ENCODE data around the gene FA2H. TPM values are rescaled to one million over a fixed set of nuclear protein-coding genes. Genes with fewer than 3 reads are reported as not detected.

The FA2H gene
- total and polyA plus RNA-seq, 2 of the 13 experiments (the other 11 are each of a cell fraction or from before 2014, with no cell fraction given) = 0.20 TPM; not detected in 1

DNA sequence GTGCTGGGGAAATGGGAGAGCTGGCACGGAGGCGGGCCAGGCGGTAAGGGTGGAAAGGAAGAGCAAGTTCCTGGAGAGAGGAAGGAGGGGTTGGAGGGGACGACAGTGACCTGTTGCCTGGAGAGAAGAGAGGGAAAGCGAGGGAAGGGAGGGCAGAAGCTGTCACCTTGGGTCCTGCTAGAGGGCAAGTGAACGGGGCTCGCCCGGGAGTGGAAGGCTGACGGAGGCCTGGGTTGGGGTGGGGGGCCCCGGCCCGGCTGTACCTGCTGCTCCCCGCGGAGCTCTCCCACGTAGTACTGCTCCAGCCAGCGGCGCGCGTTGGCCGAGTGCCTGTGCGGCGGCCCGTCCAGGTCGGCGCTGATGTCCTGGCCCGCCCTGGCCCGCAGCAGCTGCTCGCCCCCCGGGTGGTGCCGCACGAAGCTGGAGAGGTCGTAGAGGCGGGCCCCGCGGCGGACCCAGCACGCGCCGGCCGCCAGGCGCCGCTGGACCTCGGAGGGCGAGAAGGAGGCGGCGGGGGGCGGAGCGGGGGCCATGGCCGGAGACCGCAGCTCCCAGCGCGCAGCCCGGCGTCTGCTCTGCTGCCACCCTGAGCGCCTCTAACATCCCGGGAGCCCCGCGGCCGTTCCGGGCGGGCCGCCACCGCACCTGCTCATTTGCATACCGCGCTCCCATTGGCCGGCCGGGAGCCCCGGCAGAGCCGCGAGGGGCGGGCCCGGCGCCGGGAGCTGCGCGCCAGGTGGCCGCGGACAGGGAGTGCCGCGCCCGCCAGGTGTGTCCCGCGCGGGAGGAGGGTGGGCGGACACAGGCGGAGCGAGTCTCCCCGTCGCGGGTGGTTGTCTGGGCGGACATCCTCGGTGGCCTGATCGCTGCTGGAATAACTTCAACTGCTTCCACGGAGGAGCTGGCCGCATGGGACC lies at the start of gene FA2H (continued):
- TF ChIP-seq, protein P1, sequence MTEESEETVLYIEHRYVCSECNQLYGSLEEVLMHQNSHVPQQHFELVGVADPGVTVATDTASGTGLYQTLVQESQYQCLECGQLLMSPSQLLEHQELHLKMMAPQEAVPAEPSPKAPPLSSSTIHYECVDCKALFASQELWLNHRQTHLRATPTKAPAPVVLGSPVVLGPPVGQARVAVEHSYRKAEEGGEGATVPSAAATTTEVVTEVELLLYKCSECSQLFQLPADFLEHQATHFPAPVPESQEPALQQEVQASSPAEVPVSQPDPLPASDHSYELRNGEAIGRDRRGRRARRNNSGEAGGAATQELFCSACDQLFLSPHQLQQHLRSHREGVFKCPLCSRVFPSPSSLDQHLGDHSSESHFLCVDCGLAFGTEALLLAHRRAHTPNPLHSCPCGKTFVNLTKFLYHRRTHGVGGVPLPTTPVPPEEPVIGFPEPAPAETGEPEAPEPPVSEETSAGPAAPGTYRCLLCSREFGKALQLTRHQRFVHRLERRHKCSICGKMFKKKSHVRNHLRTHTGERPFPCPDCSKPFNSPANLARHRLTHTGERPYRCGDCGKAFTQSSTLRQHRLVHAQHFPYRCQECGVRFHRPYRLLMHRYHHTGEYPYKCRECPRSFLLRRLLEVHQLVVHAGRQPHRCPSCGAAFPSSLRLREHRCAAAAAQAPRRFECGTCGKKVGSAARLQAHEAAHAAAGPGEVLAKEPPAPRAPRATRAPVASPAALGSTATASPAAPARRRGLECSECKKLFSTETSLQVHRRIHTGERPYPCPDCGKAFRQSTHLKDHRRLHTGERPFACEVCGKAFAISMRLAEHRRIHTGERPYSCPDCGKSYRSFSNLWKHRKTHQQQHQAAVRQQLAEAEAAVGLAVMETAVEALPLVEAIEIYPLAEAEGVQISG (CRISPR knock-in tag; IDR thresholded peaks at IDR 0.05) = peak; percentile 96
- TF ChIP-seq RBFOX2 (IDR thresholded peaks at IDR 0.05; ENCODE audit: low read depth, low read length) (peak; percentile 42; the same call in 1 of the 2 replicates), ZNF263 (CRISPR knock-in tag; IDR thresholded peaks at IDR 0.05) (no peak), ZNF34 (CRISPR knock-in tag; IDR thresholded peaks at IDR 0.05; ENCODE audit: borderline replicate concordance) (peak; percentile 91; the same call in 1 of the 2 replicates), TBP (CRISPR knock-in tag; IDR thresholded peaks at IDR 0.05) (0 out of 2 replicates have a peak, but pooled peaks have one; percentile 80), ZNF766 (CRISPR knock-in tag; IDR thresholded peaks at IDR 0.05; ENCODE audit: borderline replicate concordance) (0 out of 2 replicates have a peak, but pooled peaks have one; percentile 58), ZNF567 (CRISPR knock-in tag; IDR thresholded peaks at IDR 0.05; ENCODE audit: borderline replicate concordance) (peak; percentile 63; the same call in 1 of the 2 replicates), ZNF343 (CRISPR knock-in tag; IDR thresholded peaks at IDR 0.05) (peak; percentile 88), ZNF546 (CRISPR knock-in tag; conservative IDR thresholded peaks at IDR 0.05) (0 out of 2 replicates have a peak, but pooled peaks have one; percentile 32), ISL2 (CRISPR knock-in tag; IDR thresholded peaks at IDR 0.05) (0 out of 2 replicates have a peak, but pooled peaks have one; percentile 53), ZKSCAN5 (CRISPR knock-in tag; IDR thresholded peaks at IDR 0.05) (no peak), CCDC6 (CRISPR knock-in tag; IDR thresholded peaks at IDR 0.05) (no peak), ONECUT2 (CRISPR knock-in tag; IDR thresholded peaks at IDR 0.05) (no peak), HOXD1 (CRISPR knock-in tag; IDR thresholded peaks at IDR 0.05) (0 out of 2 replicates have a peak, but pooled peaks have one; percentile 33), SOX6 (IDR thresholded peaks at IDR 0.05) (no peak), SOX6 (CRISPR knock-in tag; IDR thresholded peaks at IDR 0.05) (0 out of 2 replicates have a peak, but pooled peaks have one; percentile 7)
- TF ChIP-seq, protein P2, sequence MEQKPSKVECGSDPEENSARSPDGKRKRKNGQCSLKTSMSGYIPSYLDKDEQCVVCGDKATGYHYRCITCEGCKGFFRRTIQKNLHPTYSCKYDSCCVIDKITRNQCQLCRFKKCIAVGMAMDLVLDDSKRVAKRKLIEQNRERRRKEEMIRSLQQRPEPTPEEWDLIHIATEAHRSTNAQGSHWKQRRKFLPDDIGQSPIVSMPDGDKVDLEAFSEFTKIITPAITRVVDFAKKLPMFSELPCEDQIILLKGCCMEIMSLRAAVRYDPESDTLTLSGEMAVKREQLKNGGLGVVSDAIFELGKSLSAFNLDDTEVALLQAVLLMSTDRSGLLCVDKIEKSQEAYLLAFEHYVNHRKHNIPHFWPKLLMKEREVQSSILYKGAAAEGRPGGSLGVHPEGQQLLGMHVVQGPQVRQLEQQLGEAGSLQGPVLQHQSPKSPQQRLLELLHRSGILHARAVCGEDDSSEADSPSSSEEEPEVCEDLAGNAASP (CRISPR knock-in tag; IDR thresholded peaks at IDR 0.05; ENCODE audit: borderline replicate concordance) = no peak
- TF ChIP-seq, protein P3, sequence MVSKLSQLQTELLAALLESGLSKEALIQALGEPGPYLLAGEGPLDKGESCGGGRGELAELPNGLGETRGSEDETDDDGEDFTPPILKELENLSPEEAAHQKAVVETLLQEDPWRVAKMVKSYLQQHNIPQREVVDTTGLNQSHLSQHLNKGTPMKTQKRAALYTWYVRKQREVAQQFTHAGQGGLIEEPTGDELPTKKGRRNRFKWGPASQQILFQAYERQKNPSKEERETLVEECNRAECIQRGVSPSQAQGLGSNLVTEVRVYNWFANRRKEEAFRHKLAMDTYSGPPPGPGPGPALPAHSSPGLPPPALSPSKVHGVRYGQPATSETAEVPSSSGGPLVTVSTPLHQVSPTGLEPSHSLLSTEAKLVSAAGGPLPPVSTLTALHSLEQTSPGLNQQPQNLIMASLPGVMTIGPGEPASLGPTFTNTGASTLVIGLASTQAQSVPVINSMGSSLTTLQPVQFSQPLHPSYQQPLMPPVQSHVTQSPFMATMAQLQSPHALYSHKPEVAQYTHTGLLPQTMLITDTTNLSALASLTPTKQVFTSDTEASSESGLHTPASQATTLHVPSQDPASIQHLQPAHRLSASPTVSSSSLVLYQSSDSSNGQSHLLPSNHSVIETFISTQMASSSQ (IDR thresholded peaks at IDR 0.05; ENCODE audit: low read depth) = no peak
- TF ChIP-seq, protein P3 (CRISPR knock-in tag; IDR thresholded peaks at IDR 0.05; ENCODE audit: borderline replicate concordance) = 0 out of 2 replicates have a peak, but pooled peaks have one; percentile 46
- TF ChIP-seq, protein P4, sequence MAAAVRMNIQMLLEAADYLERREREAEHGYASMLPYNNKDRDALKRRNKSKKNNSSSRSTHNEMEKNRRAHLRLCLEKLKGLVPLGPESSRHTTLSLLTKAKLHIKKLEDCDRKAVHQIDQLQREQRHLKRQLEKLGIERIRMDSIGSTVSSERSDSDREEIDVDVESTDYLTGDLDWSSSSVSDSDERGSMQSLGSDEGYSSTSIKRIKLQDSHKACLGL (CRISPR knock-in tag; IDR thresholded peaks at IDR 0.05) = peak; percentile 18; the same call in 1 of the 2 replicates
